Colonic mucosa (tissue), 4 donors: ENCODE data around the gene FNDC3B. TPM values are rescaled to one million over a fixed set of nuclear protein-coding genes. Genes with fewer than 3 reads are reported as not detected.

Experiments
- DNase-seq: peaks from one replicate; pipeline ENCODE4 v3.0.0-alpha.2; 2020
- H3K27ac ChIP-seq: fragments of 200-600 bp; one replicate; pipeline ENCODE4 v1.8.0; 2021
- H3K27me3 ChIP-seq: fragments of 200-600 bp; one replicate; pipeline ENCODE4 v1.8.0; 2021
- H3K36me3 ChIP-seq: fragments of 200-600 bp; one replicate; pipeline ENCODE4 v1.8.0; 2021
- H3K4me1 ChIP-seq: fragments of 200-600 bp; one replicate; pipeline ENCODE4 v1.8.0; 2021; ENCODE audit warnings: mild to moderate bottlenecking
- H3K4me3 ChIP-seq: fragments of 200-600 bp; one replicate; pipeline ENCODE4 v1.8.0; 2021
- H3K9ac ChIP-seq, 2 donors: one replicate each; pipeline ENCODE4 v1.7.0; 2013; ENCODE audit warnings: control low read depth in 2 of 2, low read depth in 2 of 2, low read length in 2 of 2
- H3K9me3 ChIP-seq: fragments of 200-600 bp; one replicate; pipeline ENCODE4 v1.8.0; 2021
- CTCF ChIP-seq: fragments of 200-600 bp; IDR thresholded peaks from one replicate; pipeline ENCODE4 v1.8.0; 2022; ENCODE audit warnings: antibody characterized with exemption, mild to moderate bottlenecking
- intact Hi-C: fragments of 100-400 bp; cut with DNase I; formaldehyde crosslinking; loops from one replicate; pipeline ENCODE4 v1.14.1; 2022
- total RNA-seq, 2 donors: library from RNA; stranded (reverse); fragmentation: NEBNext Ultra II Directional in 1 of 2; extraction: Animal tissue kit (Norgen Biotek cat#: 25700) in 1 of 2; gene quantifications; one replicate each; pipeline ENCODE4 v1.2.1, GENCODE V29; 2021
- donor health status: healthy.
- donor health status: DM: no; HTN: no; CAD: no.
- donor health status: DM: no; HTN: no; CAD: no.

FNDC3B gene
- total RNA-seq, 2 donors from 2014 or later: 66.7 to 142 TPM

GRCh38 chr3:172189987-172190603 is 150.7 kb downstream of the FNDC3B start:
- intact Hi-C loops: no loop called here
- Histone ChIP-seq H3K9ac (no peak overlapping the region), H3K36me3 (no peaks in the 10 kb centered on the region), H3K4me1 (no peaks in the 10 kb centered on the region), H3K4me3 (no peak overlapping the region), H3K27me3 (no peaks in the 10 kb centered on the region), H3K27ac (no peak overlapping the region), H3K9me3 (no peaks in the 10 kb centered on the region)
- DNase-seq: no peak
- TF ChIP-seq CTCF: no peak

- Histone ChIP-seq H3K4me3 (no peak overlapping the region), H3K27me3 (no peaks in the 10 kb centered on the region), H3K36me3 (no peaks in the 10 kb centered on the region), H3K9ac (no peak overlapping the region), H3K4me1 (no peaks in the 10 kb centered on the region), H3K27ac (no peak overlapping the region), H3K9me3 (no peaks in the 10 kb centered on the region)
- TF ChIP-seq CTCF: no peak
- intact Hi-C loops: no loop called here
- DNase-seq: no peak
These were observed 151.6 kb downstream of the FNDC3B start for GRCh38 chr3:172190980-172191379.

- no peaks in the 10 kb centered on the region for H3K27me3 ChIP-seq
- intact Hi-C loops: no loop called here
These were observed 152.3 kb downstream of the FNDC3B start for GRCh38 chr3:172191629-172192028.

GRCh38 chr3:172192830-172193415 is 153.5 kb downstream of the FNDC3B start:
- DNase-seq: no peak
- no peak overlapping the region for H3K4me3 ChIP-seq
- no peaks in the 10 kb centered on the region for H3K4me1 ChIP-seq
- no peak overlapping the region for H3K9ac ChIP-seq
- TF ChIP-seq CTCF: no peak
- H3K9me3 ChIP-seq: no peaks in the 10 kb centered on the region
- H3K36me3 ChIP-seq: no peaks in the 10 kb centered on the region
- H3K27me3 ChIP-seq: no peaks in the 10 kb centered on the region
- H3K27ac ChIP-seq: no peak overlapping the region
- intact Hi-C loops: no loop called here

More at GRCh38 chr3:172191629-172192028, 152.3 kb downstream of the FNDC3B start:
- no peak for TF ChIP-seq CTCF
- Histone ChIP-seq H3K9me3 (no peaks in the 10 kb centered on the region), H3K27ac (no peak overlapping the region), H3K9ac (no peak overlapping the region), H3K4me1 (no peaks in the 10 kb centered on the region), H3K36me3 (no peaks in the 10 kb centered on the region), H3K4me3 (no peak overlapping the region)
- DNase-seq: no peak

- Histone ChIP-seq H3K9me3 (no peaks in the 10 kb centered on the region), H3K27ac (no peak overlapping the region), H3K4me3 (no peak overlapping the region), H3K9ac (no peak overlapping the region), H3K4me1 (no peaks in the 10 kb centered on the region), H3K36me3 (no peaks in the 10 kb centered on the region), H3K27me3 (no peaks in the 10 kb centered on the region)
- TF ChIP-seq CTCF: no peak
- no peak for DNase-seq
- intact Hi-C loops: no loop called here
These were observed 154.1 kb downstream of the FNDC3B start for GRCh38 chr3:172193436-172193835.
